ENCODE results near the gene HUNK.

The HUNK gene

DNA sequence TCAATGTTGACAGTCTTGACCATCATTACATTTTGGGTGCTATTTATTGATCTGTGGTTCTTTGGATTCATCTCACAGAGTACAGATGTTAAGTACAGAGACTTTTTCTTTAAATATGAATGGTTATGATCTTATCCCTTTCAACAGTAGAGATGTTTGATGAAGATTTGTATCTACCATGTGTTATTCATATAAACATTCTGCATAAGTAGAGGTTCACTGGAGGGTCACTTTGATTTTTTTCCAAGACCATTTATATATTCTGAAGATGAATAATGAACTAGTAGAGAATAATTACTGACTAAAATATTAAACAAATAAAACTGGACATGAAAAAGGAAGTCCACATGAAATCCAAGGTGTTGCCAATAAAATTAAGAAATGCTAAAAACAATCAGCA is 28.6 kb upstream of the HUNK start:
- Histone ChIP-seq H4K20me1 (ENCODE audit: control insufficient read depth, insufficient read depth, low read depth, low read length) (no peaks in the 10 kb centered on the region), H3K9me3 (ENCODE audit: control insufficient read depth, insufficient read depth, low read length) (no peaks in the 10 kb centered on the region), H3K79me2 (ENCODE audit: control insufficient read depth, low read length) (no peaks in the 10 kb centered on the region), H3K27ac (ENCODE audit: low read depth, low read length) (no peak overlapping the region), H3K4me3 (ENCODE audit: low read length) (no peak overlapping the region), H3K4me1 (ENCODE audit: control insufficient read depth, low read length) (peaks cover 5% of the 10 kb centered on the region), H3F3A (ENCODE audit: control insufficient read depth, insufficient read depth) (no peaks in the 10 kb centered on the region), H3K9me2 (replicated peaks; ENCODE audit: control insufficient read depth, low read length) (no peaks in the 10 kb centered on the region), H3K4me2 (ENCODE audit: low read length) (no peak overlapping the region), H3K36me3 (ENCODE audit: control insufficient read depth, low read length) (no peaks in the 10 kb centered on the region), H3K27me3 (ENCODE audit: control insufficient read depth, low read length) (no peaks in the 10 kb centered on the region)
- TF ChIP-seq, protein P1, sequence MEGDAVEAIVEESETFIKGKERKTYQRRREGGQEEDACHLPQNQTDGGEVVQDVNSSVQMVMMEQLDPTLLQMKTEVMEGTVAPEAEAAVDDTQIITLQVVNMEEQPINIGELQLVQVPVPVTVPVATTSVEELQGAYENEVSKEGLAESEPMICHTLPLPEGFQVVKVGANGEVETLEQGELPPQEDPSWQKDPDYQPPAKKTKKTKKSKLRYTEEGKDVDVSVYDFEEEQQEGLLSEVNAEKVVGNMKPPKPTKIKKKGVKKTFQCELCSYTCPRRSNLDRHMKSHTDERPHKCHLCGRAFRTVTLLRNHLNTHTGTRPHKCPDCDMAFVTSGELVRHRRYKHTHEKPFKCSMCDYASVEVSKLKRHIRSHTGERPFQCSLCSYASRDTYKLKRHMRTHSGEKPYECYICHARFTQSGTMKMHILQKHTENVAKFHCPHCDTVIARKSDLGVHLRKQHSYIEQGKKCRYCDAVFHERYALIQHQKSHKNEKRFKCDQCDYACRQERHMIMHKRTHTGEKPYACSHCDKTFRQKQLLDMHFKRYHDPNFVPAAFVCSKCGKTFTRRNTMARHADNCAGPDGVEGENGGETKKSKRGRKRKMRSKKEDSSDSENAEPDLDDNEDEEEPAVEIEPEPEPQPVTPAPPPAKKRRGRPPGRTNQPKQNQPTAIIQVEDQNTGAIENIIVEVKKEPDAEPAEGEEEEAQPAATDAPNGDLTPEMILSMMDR (IDR thresholded peaks at IDR 0.05; ENCODE audit: low read depth, low read length, poor library complexity, severe bottlenecking) = no peak
- TF ChIP-seq EZH2phosphoT487 (IDR thresholded peaks at IDR 0.05; ENCODE audit: borderline replicate concordance, low read length) = no peak

DNA sequence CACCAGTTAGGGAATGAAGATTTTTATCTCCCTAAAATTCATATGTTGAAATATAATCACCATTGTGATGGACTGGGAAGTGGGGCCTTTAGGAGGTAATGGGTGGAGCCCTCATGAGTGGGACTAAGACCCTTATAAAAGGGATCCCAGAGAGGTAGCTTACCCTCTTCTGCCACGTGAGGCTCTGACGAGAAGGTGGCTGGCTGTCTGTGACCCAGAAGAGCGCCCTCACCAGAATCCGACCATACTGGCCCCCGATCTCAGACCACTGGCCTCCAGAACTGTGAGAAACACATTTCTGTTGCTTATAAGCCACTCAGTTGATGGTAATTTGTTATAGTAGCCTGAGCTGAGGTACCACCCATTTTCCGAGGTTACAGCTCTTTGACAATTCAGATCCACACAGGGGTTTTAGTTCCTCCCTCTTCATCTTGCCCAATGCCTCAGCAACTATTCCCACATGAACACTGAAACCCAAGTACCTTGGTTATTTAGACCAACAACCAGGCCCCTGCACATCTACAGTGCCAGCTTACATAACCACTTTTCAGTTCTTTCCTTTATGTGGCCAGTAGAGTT is 27.6 kb upstream of the HUNK start:
- Histone ChIP-seq H3K4me3 (ENCODE audit: low read length) (no peak overlapping the region), H3K9me3 (ENCODE audit: control insufficient read depth, insufficient read depth, low read length) (no peaks in the 10 kb centered on the region), H3K27ac (ENCODE audit: low read depth, low read length) (no peak overlapping the region), H3K9me2 (replicated peaks; ENCODE audit: control insufficient read depth, low read length) (no peaks in the 10 kb centered on the region), H3K79me2 (ENCODE audit: control insufficient read depth, low read length) (no peaks in the 10 kb centered on the region), H3K27me3 (ENCODE audit: control insufficient read depth, low read length) (no peaks in the 10 kb centered on the region), H3K4me1 (ENCODE audit: control insufficient read depth, low read length) (no peaks in the 10 kb centered on the region), H4K20me1 (ENCODE audit: control insufficient read depth, insufficient read depth, low read depth, low read length) (no peaks in the 10 kb centered on the region), H3F3A (ENCODE audit: control insufficient read depth, insufficient read depth) (no peaks in the 10 kb centered on the region), H3K36me3 (ENCODE audit: control insufficient read depth, low read length) (no peaks in the 10 kb centered on the region), H3K4me2 (ENCODE audit: low read length) (no peak overlapping the region)
- TF ChIP-seq, protein P1 (IDR thresholded peaks at IDR 0.05; ENCODE audit: low read depth, low read length, poor library complexity, severe bottlenecking) = no peak
- TF ChIP-seq EZH2phosphoT487 (IDR thresholded peaks at IDR 0.05; ENCODE audit: borderline replicate concordance, low read length) = no peak

DNA sequence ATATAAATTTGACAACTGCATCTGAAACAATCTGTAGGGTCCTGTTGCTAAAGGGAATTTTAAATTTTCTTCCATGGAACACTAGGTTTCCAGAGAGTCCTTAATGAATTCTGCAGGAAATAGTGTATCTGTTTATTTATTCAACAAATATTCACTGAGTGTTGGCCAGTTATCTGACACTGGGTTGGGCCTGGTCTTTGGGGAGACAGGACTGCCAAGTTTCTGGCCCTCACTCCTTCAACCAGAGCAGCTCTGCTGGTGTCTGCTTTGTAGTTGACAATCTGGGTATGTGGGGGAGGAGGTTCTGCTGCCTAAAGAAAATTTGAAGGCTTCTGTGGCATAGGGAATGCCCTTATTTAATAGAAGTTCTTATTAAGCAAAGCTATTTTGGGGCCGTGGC is 26.1 kb upstream of the HUNK start:
- Histone ChIP-seq H3K4me2 (ENCODE audit: low read length) (no peak overlapping the region), H3K4me1 (ENCODE audit: control insufficient read depth, low read length) (no peaks in the 10 kb centered on the region), H3K36me3 (ENCODE audit: control insufficient read depth, low read length) (no peaks in the 10 kb centered on the region), H4K20me1 (ENCODE audit: control insufficient read depth, insufficient read depth, low read depth, low read length) (no peaks in the 10 kb centered on the region), H3K79me2 (ENCODE audit: control insufficient read depth, low read length) (no peaks in the 10 kb centered on the region), H3K9me3 (ENCODE audit: control insufficient read depth, insufficient read depth, low read length) (no peaks in the 10 kb centered on the region), H3K27me3 (ENCODE audit: control insufficient read depth, low read length) (no peaks in the 10 kb centered on the region), H3K9me2 (replicated peaks; ENCODE audit: control insufficient read depth, low read length) (no peaks in the 10 kb centered on the region), H3K27ac (ENCODE audit: low read depth, low read length) (no peak overlapping the region), H3F3A (ENCODE audit: control insufficient read depth, insufficient read depth) (no peaks in the 10 kb centered on the region), H3K4me3 (ENCODE audit: low read length) (no peak overlapping the region)
- TF ChIP-seq, protein P1 (IDR thresholded peaks at IDR 0.05; ENCODE audit: low read depth, low read length, poor library complexity, severe bottlenecking) = no peak
- TF ChIP-seq EZH2phosphoT487 (IDR thresholded peaks at IDR 0.05; ENCODE audit: borderline replicate concordance, low read length) = no peak

Measured in DOHH2 (cell line).